ENCODE results near the gene TSR1. TPM values are rescaled to one million over a fixed set of nuclear protein-coding genes. Genes with fewer than 3 reads are reported as not detected.
A peak's percentile ranks its signal among the peaks of the same experiment; 100 is the strongest.

Gene TSR1
- total and polyA plus RNA-seq, 9 of the 15 experiments (the other 6 are each of a cell fraction or from before 2014, with no cell fraction given): 16.4 to 87.5 (median 55.2) TPM

GRCh38 chr17:2336215-2336851, at the start of gene TSR1 (continued):
- peak; percentile 65 to 92 (median 89) for TF ChIP-seq YY1 (IDR thresholded peaks at IDR 0.05; ENCODE audit: borderline replicate concordance in 1 of 3, control insufficient read depth in 1 of 3, extremely low read depth in 1 of 3, insufficient read depth in 3 of 3, insufficient read length in 1 of 3, insufficient replicate concordance in 2 of 3, low read depth in 1 of 3, low read length in 2 of 3)
- no peak for TF ChIP-seq TARDBP (IDR thresholded peaks at IDR 0.05)
- no peak for TF ChIP-seq FOSL1 (tag; conservative IDR thresholded peaks at IDR 0.05)
- no peak for TF ChIP-seq IRF1 (CRISPR knock-in tag; IDR thresholded peaks at IDR 0.05; ENCODE audit: borderline replicate concordance)
- no peak for TF ChIP-seq USF1 (CRISPR knock-in tag; IDR thresholded peaks at IDR 0.05)
- no peak for TF ChIP-seq CHD4 (IDR thresholded peaks at IDR 0.05; ENCODE audit: insufficient read depth, insufficient replicate concordance, low read depth, low read length, poor library complexity, severe bottlenecking)
- TF ChIP-seq POLR2AphosphoS5 (IDR thresholded peaks at IDR 0.05; ENCODE audit: control insufficient read depth, insufficient read depth, low read depth, low read length): peak; percentile 82
- TF ChIP-seq DNMT1 (IDR thresholded peaks at IDR 0.05): no peak
- TF ChIP-seq THAP7 (CRISPR knock-in tag; IDR thresholded peaks at IDR 0.05): no peak
- peak; percentile 63; the same call in 1 of the 2 replicates for TF ChIP-seq MBD2 (IDR thresholded peaks at IDR 0.05; ENCODE audit: borderline replicate concordance, low read depth)
- TF ChIP-seq ELF2 (CRISPR knock-in tag; IDR thresholded peaks at IDR 0.05): no peak; the same call in 1 of the 2 replicates
- no peak for TF ChIP-seq MCM7 (IDR thresholded peaks at IDR 0.05)
- TF ChIP-seq KAT8 (IDR thresholded peaks at IDR 0.05; ENCODE audit: low read depth): no peak
- no peak for TF ChIP-seq CC2D1A (IDR thresholded peaks at IDR 0.05)
- TF ChIP-seq ZNF133 (CRISPR knock-in tag; IDR thresholded peaks at IDR 0.05): no peak
- no peak for TF ChIP-seq TCF3 (CRISPR knock-in tag; IDR thresholded peaks at IDR 0.05)
- TF ChIP-seq ZSCAN29 (IDR thresholded peaks at IDR 0.05): no peak
- no peak for TF ChIP-seq RREB1 (CRISPR knock-in tag; IDR thresholded peaks at IDR 0.05)
- TF ChIP-seq ETS2 (tag; IDR thresholded peaks at IDR 0.05; ENCODE audit: borderline replicate concordance, poor library complexity, severe bottlenecking): no peak
- TF ChIP-seq ZNF41 (CRISPR knock-in tag; conservative IDR thresholded peaks at IDR 0.05): no peak
- TF ChIP-seq NBN (IDR thresholded peaks at IDR 0.05; ENCODE audit: low read depth): no peak
